ENCODE data around the gene EIF1.

The EIF1 gene

DNA sequence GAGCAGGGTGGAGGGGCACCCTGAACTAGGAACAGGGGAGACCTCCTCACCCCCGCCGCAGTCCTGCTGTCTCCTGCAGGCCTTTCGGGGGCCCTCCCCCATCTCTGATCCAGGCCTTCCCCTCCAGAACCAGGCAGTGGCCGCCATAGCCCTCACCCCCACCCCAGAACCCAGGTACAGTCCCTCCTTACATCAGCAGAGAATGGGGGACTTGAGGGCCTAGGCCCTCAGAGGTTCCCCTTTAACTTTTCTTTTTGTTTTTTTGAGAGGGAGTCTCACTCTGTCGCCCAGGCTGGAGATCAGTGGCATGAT is 50.1 kb downstream of the EIF1 start:
- Histone ChIP-seq H3K4me3 (no peak overlapping the region), H3K27ac (no peak overlapping the region), H3K36me3 (no peaks in the 10 kb centered on the region), H3K4me1 (peaks cover 0 to 25% (median 12%) of the 10 kb centered on the region in 4 donors), H3K27me3 (peaks cover 4 to 49% of the 10 kb centered on the region in 2 donors), H3K9me3 (no peaks in the 10 kb centered on the region)
- no peak for DNase-seq
- intact Hi-C loops (cut with DNase I; ENCODE audit: low total_unique reads) = loop anchor here (1.0 to 10.0 kb wide), 2 partner anchors 63 to 146 kb away; no protein-coding TSS in a partner anchor
- TF ChIP-seq, protein P1, sequence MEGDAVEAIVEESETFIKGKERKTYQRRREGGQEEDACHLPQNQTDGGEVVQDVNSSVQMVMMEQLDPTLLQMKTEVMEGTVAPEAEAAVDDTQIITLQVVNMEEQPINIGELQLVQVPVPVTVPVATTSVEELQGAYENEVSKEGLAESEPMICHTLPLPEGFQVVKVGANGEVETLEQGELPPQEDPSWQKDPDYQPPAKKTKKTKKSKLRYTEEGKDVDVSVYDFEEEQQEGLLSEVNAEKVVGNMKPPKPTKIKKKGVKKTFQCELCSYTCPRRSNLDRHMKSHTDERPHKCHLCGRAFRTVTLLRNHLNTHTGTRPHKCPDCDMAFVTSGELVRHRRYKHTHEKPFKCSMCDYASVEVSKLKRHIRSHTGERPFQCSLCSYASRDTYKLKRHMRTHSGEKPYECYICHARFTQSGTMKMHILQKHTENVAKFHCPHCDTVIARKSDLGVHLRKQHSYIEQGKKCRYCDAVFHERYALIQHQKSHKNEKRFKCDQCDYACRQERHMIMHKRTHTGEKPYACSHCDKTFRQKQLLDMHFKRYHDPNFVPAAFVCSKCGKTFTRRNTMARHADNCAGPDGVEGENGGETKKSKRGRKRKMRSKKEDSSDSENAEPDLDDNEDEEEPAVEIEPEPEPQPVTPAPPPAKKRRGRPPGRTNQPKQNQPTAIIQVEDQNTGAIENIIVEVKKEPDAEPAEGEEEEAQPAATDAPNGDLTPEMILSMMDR (IDR thresholded peaks at IDR 0.05) = no peak

DNA sequence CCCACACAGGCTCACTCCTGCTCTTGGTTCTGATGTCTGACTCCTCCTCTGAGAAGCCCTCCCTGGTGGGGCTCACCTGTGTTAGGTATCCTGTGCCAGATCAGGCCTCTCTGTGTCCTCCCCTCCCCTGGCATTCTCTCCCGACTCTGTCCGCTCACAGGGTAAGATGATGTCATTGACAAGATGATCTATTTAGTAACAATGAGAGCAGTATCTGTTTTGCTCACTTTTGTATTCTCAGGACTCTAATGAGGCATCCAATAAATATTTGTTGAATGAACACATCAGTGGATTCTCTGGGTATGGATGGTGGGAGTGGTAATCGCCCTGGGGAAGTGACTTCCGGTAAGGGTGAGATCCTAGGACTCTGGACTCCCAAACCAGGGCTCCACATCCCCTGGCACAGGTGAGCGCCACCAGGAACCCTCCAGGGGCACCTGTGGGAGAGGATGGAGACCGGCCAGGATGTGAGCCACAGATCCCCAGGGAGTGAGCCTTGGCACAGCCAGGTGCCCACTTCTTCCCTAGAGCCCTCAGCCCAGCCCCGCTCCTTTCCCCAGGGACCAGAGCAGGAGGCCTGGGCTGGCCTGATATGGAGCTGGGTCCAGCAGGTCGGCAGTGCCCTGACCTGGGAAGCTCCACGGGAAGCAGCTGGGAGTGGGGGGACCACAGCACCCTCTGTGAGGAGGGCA is 51.1 kb downstream of the EIF1 start:
- Histone ChIP-seq H3K27me3 (peaks cover 3 to 38% of the 10 kb centered on the region in 2 donors), H3K4me3 (no peak overlapping the region), H3K36me3 (no peaks in the 10 kb centered on the region), H3K9me3 (no peaks in the 10 kb centered on the region), H3K4me1 (peaks cover 0 to 15% (median 3%) of the 10 kb centered on the region in 4 donors), H3K27ac (no peak overlapping the region)
- TF ChIP-seq, protein P1 (IDR thresholded peaks at IDR 0.05) = no peak
- no peak for DNase-seq
- intact Hi-C loops (cut with DNase I; ENCODE audit: low total_unique reads) = loop anchor here (10.0 kb wide), 1 partner anchor 145 kb away; no protein-coding TSS in a partner anchor

DNA sequence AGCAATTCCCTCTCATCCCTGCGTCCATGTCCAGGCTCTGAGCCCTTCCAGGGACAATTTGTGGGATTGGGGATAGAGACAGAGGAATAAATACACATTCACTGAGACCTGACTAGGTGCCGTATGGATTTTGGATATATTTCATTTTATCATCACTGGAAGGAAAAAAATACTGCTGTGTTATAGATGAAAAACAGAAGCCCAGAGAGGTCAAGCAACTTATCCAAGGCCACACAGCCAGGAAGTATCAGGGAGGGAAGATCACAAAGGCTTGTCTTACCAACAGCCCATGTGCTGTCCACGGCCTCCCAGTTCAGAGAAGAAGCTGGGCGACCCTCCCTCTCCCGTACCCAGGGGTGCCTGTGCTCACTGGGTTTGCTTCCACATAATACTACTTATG is 51.8 kb downstream of the EIF1 start:
- H3K4me3 ChIP-seq = no peak overlapping the region
- no peak for DNase-seq
- intact Hi-C loops (cut with DNase I; ENCODE audit: low total_unique reads) = no loop called here
- no peaks in the 10 kb centered on the region for H3K36me3 ChIP-seq
- H3K27me3 ChIP-seq = peaks cover 0 to 31% of the 10 kb centered on the region in 2 donors
- TF ChIP-seq, protein P1 (IDR thresholded peaks at IDR 0.05) = no peak
- no peaks in the 10 kb centered on the region for H3K9me3 ChIP-seq
- no peak overlapping the region for H3K27ac ChIP-seq
- H3K4me1 ChIP-seq = peaks cover 0 to 8% (median 0%) of the 10 kb centered on the region in 4 donors

DNA sequence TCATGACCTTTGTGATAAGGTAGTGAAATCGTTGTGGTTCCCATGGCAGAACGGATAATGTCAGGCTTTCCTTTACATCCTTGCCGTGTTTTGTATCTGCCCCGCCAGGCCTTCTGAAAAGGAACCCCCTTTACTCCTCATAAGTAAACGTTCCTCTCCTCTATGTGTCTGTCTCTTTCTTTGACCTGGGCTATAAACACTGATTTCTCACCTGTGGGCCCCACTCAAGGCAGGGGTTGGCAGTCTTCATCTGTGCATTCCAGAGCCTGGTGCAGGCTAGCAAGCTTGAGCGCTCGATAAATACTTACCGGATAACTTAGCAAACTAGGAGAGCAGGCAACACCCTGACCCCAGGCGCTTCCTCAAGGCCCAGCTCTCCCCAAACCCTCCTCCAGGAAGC is 53.0 kb downstream of the EIF1 start:
- Histone ChIP-seq H3K36me3 (no peaks in the 10 kb centered on the region), H3K9me3 (no peaks in the 10 kb centered on the region), H3K27ac (no peak overlapping the region), H3K4me1 (peaks cover 0 to 8% (median 0%) of the 10 kb centered on the region in 4 donors), H3K4me3 (no peak overlapping the region), H3K27me3 (peaks cover 0 to 19% of the 10 kb centered on the region in 2 donors)
- no peak for DNase-seq
- TF ChIP-seq, protein P1 (IDR thresholded peaks at IDR 0.05) = no peak
- intact Hi-C loops (cut with DNase I; ENCODE audit: low total_unique reads) = no loop called here

Data from tibial artery (tissue), 4 donors.